HCEC 1CT (cell line): ENCODE measurements around the gene CHCHD6.

Source experiments
- DNase-seq: peaks from one replicate; pipeline ENCODE4 v3.0.0-alpha.2; 2017

CHCHD6 gene

GRCh38 chr3:126867190-126867862 lies 163.3 kb downstream of the CHCHD6 start:
- no peak for DNase-seq

GRCh38 chr3:126867863-126868200 lies 163.8 kb downstream of the CHCHD6 start:
- no peak for DNase-seq

GRCh38 chr3:126870608-126871210 lies 166.7 kb downstream of the CHCHD6 start:
- no peak for DNase-seq

- no peak for DNase-seq
Measured at GRCh38 chr3:126872701-126873342, 168.8 kb downstream of the CHCHD6 start.

- DNase-seq, result no peak
Measured at GRCh38 chr3:126873416-126873815, 169.4 kb downstream of the CHCHD6 start.

- DNase-seq, result no peak
Measured at GRCh38 chr3:126878664-126879063, 174.6 kb downstream of the CHCHD6 start.

GRCh38 chr3:126880901-126881300 lies 176.9 kb downstream of the CHCHD6 start:
- no peak for DNase-seq

- DNase-seq, result no peak
Measured at GRCh38 chr3:126881861-126882260, 177.8 kb downstream of the CHCHD6 start.

GRCh38 chr3:126883241-126883640 lies 179.2 kb downstream of the CHCHD6 start:
- peak; percentile 27 for DNase-seq

- no peak for DNase-seq
Measured at GRCh38 chr3:126885425-126885824, 181.4 kb downstream of the CHCHD6 start.

- no peak for DNase-seq
Measured at GRCh38 chr3:126886217-126886616, 182.2 kb downstream of the CHCHD6 start.

GRCh38 chr3:126887686-126888085 lies 183.6 kb downstream of the CHCHD6 start:
- no peak for DNase-seq

GRCh38 chr3:126888186-126888760 lies 184.2 kb downstream of the CHCHD6 start:
- DNase-seq, result no peak

GRCh38 chr3:126889276-126890201 lies 185.5 kb downstream of the CHCHD6 start:
- DNase-seq, result no peak

- no peak for DNase-seq
Measured at GRCh38 chr3:126891141-126891540, 187.1 kb downstream of the CHCHD6 start.

- DNase-seq, result no peak
Measured at GRCh38 chr3:126891791-126892190, 187.8 kb downstream of the CHCHD6 start.

- DNase-seq, result no peak
Measured at GRCh38 chr3:126893651-126894050, 189.6 kb downstream of the CHCHD6 start.

- DNase-seq, result no peak
Measured at GRCh38 chr3:126894475-126894874, 190.4 kb downstream of the CHCHD6 start.

GRCh38 chr3:126895178-126896066 lies 191.4 kb downstream of the CHCHD6 start:
- DNase-seq, result no peak

- DNase-seq, result no peak
Measured at GRCh38 chr3:126896067-126896441, 192.0 kb downstream of the CHCHD6 start.

- no peak for DNase-seq
Measured at GRCh38 chr3:126896968-126897367, 192.9 kb downstream of the CHCHD6 start.

GRCh38 chr3:126897943-126898342 lies 193.9 kb downstream of the CHCHD6 start:
- no peak for DNase-seq
